Testis (tissue), 2 donors: Measurements from ENCODE around the gene CD34.

ENCODE experiments used
- POLR2A ChIP-seq: fragments of 450-650 bp; IDR thresholded peaks from one replicate; pipeline ENCODE4 v1.6.1; 2017; ENCODE audit warnings: antibody characterized with exemption, mild to moderate bottlenecking, moderate library complexity
- TF ChIP-seq, protein P1 (sequence below), 3 experiments: fragments of 450-650 bp in 2 of 3; fragments of 200-600 bp in 1 of 3; sonication (generic) in 1 of 3; IDR thresholded peaks; one replicate each; pipeline ENCODE4 v1.5.1; 2016 to 2019; ENCODE audit warnings: antibody characterized with exemption in 3 of 3, mild to moderate bottlenecking in 2 of 3, moderate library complexity in 1 of 3

GRCh38 chr1:207840380-207840779, 70.5 kb downstream of the CD34 start:
- TF ChIP-seq, protein P1, sequence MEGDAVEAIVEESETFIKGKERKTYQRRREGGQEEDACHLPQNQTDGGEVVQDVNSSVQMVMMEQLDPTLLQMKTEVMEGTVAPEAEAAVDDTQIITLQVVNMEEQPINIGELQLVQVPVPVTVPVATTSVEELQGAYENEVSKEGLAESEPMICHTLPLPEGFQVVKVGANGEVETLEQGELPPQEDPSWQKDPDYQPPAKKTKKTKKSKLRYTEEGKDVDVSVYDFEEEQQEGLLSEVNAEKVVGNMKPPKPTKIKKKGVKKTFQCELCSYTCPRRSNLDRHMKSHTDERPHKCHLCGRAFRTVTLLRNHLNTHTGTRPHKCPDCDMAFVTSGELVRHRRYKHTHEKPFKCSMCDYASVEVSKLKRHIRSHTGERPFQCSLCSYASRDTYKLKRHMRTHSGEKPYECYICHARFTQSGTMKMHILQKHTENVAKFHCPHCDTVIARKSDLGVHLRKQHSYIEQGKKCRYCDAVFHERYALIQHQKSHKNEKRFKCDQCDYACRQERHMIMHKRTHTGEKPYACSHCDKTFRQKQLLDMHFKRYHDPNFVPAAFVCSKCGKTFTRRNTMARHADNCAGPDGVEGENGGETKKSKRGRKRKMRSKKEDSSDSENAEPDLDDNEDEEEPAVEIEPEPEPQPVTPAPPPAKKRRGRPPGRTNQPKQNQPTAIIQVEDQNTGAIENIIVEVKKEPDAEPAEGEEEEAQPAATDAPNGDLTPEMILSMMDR (IDR thresholded peaks at IDR 0.05) = no peak
- TF ChIP-seq POLR2A = no peak
